CD4-positive, alpha-beta T cell treated with Interleukin-2 at 100 ng/mL for 4 hours (primary cell): Measurements from ENCODE around the gene LIMK1.
"Not testable (repeated sequence)": the region's sequence is repeated elsewhere in the genome, so short reads cannot be mapped to it uniquely, and the experiment has no call there.

Experiments used
- DNase-seq: peaks from one replicate; pipeline ENCODE4 v3.0.0-alpha.2; 2020; ENCODE audit warnings: low spot score

LIMK1 gene

GRCh38 chr7:74083117-74083876 is at the start of gene LIMK1:
Gene LIMK1, plus strand, starts transcription at chr7:74083804. Its CDS starts 187 bp downstream, at chr7:74083991.
- peak; percentile 81 for DNase-seq

DNA sequence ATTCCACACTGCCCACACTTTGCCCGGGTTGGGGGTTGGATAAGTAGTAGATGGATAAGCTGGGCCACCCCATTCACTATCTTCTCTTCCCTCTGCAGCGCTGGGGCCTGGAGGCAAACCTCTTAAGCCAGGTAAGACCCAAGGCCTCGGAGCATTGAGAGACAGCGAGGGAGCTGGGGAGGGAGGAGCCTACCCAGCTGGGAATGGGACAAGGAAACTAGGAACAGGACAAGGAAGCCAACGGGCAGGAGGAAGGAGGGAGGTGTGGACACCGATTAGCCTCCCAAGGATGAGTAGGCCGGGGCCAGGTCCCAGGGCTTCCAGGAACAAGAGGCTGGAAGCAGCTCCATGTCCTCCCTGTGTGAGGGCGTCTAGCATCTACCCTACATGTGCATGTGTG is 46.0 kb upstream of the LIMK1 start:
- no peak for DNase-seq

- no peak for DNase-seq
Observed at GRCh38 chr7:74038194-74038961, 45.2 kb upstream of the LIMK1 start.

DNA sequence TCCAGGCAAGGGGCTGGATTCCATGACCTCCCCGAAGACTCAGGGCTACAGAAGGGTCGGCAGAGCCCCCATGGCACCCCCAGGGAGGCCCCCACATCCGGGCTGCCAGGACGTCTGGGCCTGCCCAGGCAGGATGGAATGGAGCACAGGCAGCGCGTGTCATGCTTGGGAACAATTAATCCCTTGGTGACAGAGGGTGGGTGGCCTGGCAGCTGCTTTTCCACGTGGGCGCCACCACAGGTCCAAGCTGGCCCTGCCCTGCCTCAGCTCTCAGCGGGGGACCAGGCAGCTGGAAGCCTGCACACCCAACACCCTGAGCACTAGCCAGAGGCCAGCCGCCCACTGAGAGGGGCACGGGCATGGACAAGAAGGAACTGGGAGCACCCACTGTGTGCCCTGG is 44.3 kb upstream of the LIMK1 start:
- no peak for DNase-seq

- no peak for DNase-seq
Observed at GRCh38 chr7:74040101-74040790, 43.4 kb upstream of the LIMK1 start.

DNA sequence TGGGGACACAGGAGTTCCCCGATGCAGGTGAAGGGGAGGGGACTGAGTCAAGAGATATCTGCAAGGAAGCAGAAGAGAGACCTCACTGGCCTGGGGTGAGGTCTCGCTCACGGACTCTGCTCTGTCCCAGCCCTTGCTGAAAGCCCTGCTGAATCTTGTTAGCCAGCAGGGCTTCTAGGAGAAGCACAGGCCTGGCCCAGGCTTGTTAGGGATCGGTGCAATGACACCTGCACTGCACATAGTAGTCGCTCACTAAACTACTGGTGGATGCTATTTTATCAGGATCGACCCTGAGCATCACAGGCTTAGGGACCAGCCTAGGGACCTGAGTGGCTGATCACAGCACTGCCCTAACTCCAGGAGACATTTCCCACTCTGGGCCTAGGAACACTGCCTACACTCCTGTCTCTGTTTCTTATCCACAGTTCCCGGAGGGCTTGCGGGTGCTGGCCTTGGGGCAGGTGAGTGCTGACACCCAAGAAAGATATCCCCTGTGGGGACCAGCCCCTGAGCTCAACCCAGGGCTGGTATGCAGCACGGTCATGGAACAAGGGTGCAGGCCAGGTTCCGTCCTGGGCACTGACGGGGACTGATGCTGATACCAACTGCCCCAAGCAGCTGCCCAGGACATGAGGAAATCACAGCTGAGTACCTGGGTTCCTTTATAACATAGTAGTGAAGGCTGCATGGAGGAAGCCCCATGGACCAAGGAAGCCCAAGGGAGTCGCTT is 42.6 kb upstream of the LIMK1 start:
- DNase-seq, result no peak

GRCh38 chr7:74042746-74043522 is 40.7 kb upstream of the LIMK1 start:
- no peak for DNase-seq

- DNase-seq, result no peak
Observed at GRCh38 chr7:74043523-74043951, 40.1 kb upstream of the LIMK1 start.

GRCh38 chr7:74044366-74045350 is 38.9 kb upstream of the LIMK1 start:
- DNase-seq, result no peak

DNA sequence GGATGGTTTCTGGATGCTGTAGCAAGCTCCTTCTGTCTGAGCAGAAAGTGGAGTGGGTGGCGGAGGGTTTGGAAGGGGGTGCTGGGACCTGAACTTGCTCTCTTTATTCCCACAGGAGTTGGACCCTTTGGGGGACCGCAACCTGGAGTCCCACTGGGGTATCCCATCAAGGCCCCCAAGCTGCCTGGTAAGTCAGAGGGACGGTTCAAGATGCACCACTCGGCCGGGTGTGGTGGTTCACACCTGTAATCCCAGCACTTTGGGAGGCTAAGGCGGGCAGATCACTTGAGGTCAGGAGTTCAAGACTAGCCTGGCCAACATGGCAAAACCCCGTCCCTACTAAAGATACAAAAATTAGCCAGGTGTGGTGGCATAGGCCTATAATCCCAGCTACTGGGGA is 37.0 kb upstream of the LIMK1 start:
- DNase-seq, result not testable (repeated sequence)

DNA sequence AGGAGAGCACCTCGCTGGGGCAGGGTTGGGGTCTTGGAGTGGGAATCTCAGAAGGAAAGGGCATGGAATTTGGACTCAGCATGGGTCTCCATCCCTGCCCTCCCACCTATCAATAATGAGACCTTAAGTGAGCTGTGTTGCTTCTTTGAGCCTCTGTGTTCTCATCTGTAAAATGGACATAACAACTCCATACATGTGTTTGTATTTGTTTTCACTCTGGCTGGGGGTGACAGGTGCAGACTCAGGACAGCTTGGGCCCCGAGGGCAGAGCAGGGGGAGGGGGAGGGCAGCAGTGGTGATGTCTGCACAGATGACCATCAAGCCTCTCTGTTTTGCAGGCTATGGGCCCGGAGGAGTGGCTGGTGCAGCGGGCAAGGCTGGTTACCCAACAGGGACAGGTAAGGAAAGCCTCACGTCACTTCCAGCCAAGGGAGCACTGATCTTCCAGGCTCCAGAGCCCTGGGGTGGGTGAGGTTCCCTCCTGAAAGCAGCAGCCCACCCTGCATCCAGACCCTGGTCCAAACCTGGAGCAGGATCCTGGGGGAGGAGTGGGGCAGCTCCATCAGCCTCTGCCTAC is 35.7 kb upstream of the LIMK1 start:
- DNase-seq, result no peak

GRCh38 chr7:74048999-74049599 is 34.5 kb upstream of the LIMK1 start:
- no peak for DNase-seq

DNA sequence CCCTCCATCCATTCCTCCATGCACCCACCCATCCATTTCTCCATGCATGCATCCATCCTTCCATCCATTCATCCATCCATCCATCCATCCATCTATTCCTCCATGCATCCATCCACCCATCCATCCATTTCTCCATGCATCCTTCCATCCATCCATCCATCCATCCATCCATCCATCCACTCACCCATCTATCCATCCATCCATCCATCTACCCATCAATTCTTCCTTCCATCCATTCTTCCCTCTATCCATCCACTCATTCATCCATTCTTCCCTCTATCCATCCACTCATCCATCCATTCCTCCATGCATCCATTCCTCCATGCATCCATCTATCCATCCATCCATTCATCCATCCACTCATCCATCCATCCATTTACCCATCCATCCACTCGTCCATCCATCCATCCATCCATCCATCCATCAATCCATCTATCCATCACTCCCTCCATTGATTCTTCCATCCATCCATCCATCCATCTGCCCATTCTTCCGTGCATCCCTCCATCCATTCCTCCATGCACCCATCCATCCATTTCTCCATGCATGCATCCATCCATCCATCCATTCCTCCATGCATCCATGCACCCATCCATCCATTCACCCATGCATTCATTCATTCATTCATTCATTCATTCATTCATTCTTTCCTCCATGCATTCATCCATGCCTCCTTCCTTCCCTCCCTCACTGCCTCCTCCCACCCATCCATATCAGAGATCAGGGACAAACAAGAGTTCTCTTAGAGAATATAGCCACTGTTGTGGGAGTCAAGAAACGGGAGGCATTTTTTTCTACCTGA is 33.4 kb upstream of the LIMK1 start:
- DNase-seq, result no peak

DNA sequence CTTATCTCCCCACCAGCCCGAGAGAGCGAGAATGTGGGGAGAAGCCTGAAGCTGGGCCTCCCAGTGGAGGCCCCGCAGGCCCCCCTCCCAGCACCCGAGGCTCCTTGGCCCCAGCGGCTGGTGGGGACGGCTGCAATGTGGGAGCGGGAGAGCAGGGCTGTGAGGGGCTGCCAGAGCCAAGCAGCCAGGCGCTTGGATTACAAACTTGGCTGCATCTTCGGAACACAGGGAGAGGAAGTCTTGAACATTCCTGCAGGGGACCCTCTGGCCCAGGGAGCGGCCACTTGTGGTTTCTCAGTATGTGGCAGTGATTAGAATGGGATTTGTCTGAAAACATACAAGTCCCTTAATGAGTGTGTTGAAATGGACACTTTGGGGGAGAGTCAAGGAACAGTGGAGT is 32.4 kb upstream of the LIMK1 start:
- DNase-seq, result no peak

- DNase-seq, result no peak
Observed at GRCh38 chr7:74051629-74052410, 31.8 kb upstream of the LIMK1 start.

DNA sequence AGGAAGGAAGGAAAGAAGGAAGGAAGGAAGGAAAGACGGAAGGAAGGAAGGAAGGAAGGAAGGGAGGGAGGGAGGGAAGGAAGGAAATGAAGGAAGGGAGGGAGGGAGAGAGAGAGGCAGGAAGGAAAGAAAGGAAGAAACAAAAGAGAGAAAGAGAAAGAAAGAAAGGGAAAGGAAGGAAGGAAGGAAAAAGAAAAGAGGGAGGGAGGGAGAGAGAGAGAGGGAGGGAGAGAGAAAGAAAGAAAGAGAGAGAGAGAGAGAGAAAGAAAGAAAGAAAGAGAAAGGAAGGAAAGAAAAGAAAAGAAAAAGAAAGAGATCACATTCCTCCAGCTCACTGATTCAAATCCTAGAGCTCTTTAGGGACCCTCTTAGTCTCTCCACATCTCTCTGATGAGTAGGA is 31.0 kb upstream of the LIMK1 start:
- DNase-seq, result no peak

DNA sequence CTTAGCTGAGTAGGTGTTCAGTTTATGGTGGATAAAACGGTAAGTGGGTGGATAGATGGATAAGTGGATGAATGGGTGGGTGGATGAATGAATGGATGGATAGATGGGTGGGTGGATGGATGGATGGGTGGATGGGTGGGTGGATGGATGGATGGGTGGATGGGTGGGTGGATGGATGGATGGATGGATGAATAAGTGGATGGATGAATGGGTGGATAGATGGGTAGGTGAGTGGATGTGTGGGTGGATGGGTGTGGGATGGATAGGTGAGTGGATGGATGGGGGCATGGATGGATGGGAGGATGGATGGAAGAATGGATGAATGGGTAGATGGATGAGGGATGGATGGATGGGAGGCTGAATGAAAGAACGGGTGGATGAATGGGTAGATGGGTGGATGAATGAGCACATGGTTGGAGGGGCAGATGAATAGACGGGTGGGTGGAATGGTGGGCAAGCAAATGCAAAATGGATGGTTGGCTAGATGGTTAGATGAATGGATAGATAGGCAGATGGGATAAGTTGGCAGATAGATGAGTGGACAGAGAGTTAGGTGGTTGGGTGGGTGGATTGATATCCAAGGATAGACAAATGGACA is 29.9 kb upstream of the LIMK1 start:
- no peak for DNase-seq
